Transverse colon (tissue), 4 donors: Measurements from ENCODE around the gene GNG13.

Experiments
- EP300 ChIP-seq: sonication (generic); formaldehyde crosslinking; IDR thresholded peaks from one replicate; pipeline ENCODE4 v1.6.1; 2017; ENCODE audit warnings: antibody characterized with exemption, low read depth
- POLR2A ChIP-seq: fragments of 450-650 bp; IDR thresholded peaks from one replicate; pipeline ENCODE4 v1.6.1; 2016; ENCODE audit warnings: antibody characterized with exemption, mild to moderate bottlenecking, moderate library complexity
- POLR2AphosphoS5 ChIP-seq, 3 donors: sonication (generic); formaldehyde crosslinking; IDR thresholded peaks; one replicate each; pipeline ENCODE4 v1.6.1; 2016; ENCODE audit warnings: antibody characterized with exemption in 3 of 3
- TF ChIP-seq, protein P1 (sequence below), 5 experiments: fragments of 200-600 bp in 3 of 5; fragments of 450-650 bp in 2 of 5; sonication (generic) in 3 of 5; IDR thresholded peaks; 1 replicate in 2 of 5; 2 replicates in 3 of 5; pipeline ENCODE4 v1.5.1; 2016 to 2017; ENCODE audit warnings: antibody characterized with exemption in 5 of 5, inconsistent platforms in 3 of 5, mild to moderate bottlenecking in 2 of 5, moderate library complexity in 1 of 5

DNA sequence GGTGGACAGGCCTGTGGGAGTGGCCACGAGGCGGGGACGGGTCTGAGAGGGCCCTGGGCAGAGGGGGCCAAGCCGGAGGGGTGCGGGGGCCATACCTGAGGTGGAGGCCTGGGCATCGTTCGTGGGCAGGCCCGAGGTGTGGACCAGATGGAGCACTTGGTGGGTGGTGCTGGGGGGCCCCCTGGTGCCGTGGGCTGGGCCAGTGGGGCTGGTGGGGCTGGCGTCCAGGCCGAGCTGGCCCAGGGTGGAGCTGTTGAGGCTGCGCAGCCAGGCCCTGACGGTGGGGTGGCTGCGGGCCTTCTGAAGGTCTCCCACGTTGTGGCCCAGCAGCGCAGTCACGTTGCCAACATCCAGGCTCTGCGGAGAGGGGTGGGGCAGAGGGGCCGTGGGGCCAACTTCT is 30.6 kb downstream of the GNG13 start:
- TF ChIP-seq, protein P1, sequence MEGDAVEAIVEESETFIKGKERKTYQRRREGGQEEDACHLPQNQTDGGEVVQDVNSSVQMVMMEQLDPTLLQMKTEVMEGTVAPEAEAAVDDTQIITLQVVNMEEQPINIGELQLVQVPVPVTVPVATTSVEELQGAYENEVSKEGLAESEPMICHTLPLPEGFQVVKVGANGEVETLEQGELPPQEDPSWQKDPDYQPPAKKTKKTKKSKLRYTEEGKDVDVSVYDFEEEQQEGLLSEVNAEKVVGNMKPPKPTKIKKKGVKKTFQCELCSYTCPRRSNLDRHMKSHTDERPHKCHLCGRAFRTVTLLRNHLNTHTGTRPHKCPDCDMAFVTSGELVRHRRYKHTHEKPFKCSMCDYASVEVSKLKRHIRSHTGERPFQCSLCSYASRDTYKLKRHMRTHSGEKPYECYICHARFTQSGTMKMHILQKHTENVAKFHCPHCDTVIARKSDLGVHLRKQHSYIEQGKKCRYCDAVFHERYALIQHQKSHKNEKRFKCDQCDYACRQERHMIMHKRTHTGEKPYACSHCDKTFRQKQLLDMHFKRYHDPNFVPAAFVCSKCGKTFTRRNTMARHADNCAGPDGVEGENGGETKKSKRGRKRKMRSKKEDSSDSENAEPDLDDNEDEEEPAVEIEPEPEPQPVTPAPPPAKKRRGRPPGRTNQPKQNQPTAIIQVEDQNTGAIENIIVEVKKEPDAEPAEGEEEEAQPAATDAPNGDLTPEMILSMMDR (IDR thresholded peaks at IDR 0.05), result no peak
- TF ChIP-seq EP300 (no peak), POLR2A (no peak), POLR2AphosphoS5 (IDR thresholded peaks at IDR 0.05) (no peak)
